OCI-M2 (cell line): Measurements from ENCODE around the gene NAT8L.

ENCODE experiments used
- DNase-seq: peaks from one replicate; lab custom pipeline; 2025; ENCODE audit not compliant: unreplicated experiment; lab: John Stamatoyannopoulos, UW

NAT8L gene

GRCh38 chr4:2091990-2092668, 33.0 kb downstream of the NAT8L start:
- DNase-seq: no peak

GRCh38 chr4:2092669-2093053, 33.5 kb downstream of the NAT8L start:
- DNase-seq: no peak

GRCh38 chr4:2093265-2093664, 34.1 kb downstream of the NAT8L start:
- no peak for DNase-seq

- no peak for DNase-seq
Measured at GRCh38 chr4:2094545-2094944, 35.4 kb downstream of the NAT8L start.

- DNase-seq: no peak
Measured at GRCh38 chr4:2095236-2096072, 36.3 kb downstream of the NAT8L start.

GRCh38 chr4:2096073-2096609, 37.0 kb downstream of the NAT8L start:
- no peak for DNase-seq

- DNase-seq: no peak
Measured at GRCh38 chr4:2101346-2102044, 42.4 kb downstream of the NAT8L start.

- DNase-seq: no peak
Measured at GRCh38 chr4:2102045-2102883, 43.1 kb downstream of the NAT8L start.

GRCh38 chr4:2103127-2103842, 44.2 kb downstream of the NAT8L start:
- DNase-seq: no peak

GRCh38 chr4:2103843-2104547, 44.9 kb downstream of the NAT8L start:
- DNase-seq: no peak

- DNase-seq: no peak
Measured at GRCh38 chr4:2104556-2105345, 45.6 kb downstream of the NAT8L start.

GRCh38 chr4:2105559-2105958, 46.4 kb downstream of the NAT8L start:
- no peak for DNase-seq

- no peak for DNase-seq
Measured at GRCh38 chr4:2116687-2117400, 57.7 kb downstream of the NAT8L start.
